KMS-11 (cell line): ENCODE results near the gene DNAJC4.

Experiments used
- H2AFZ ChIP-seq: fragments of 200-600 bp; sonication (generic); 2 replicates; pipeline ENCODE4 v1.6.1; 2016; ENCODE audit warnings: antibody characterized with exemption, mixed run types, low read depth
- H3K27ac ChIP-seq: fragments of 200-600 bp; sonication (generic); 2 replicates; pipeline ENCODE4 v1.6.1; 2016; ENCODE audit warnings: mild to moderate bottlenecking, mixed run types
- H3K27me3 ChIP-seq: fragments of 200-600 bp; sonication (generic); 2 replicates; pipeline ENCODE4 v1.6.1; 2017; ENCODE audit warnings: mild to moderate bottlenecking, low read depth, mixed run types, moderate library complexity; ENCODE audit not compliant: insufficient read depth
- H3K36me3 ChIP-seq: fragments of 200-600 bp; sonication (generic); 2 replicates; pipeline ENCODE4 v1.6.1; 2017; ENCODE audit warnings: mild to moderate bottlenecking, mixed run types; ENCODE audit not compliant: insufficient read depth
- H3K4me1 ChIP-seq: fragments of 200-600 bp; sonication (generic); 2 replicates; pipeline ENCODE4 v1.6.1; 2016; ENCODE audit warnings: mild to moderate bottlenecking, low read depth, mixed run types; ENCODE audit not compliant: poor library complexity, severe bottlenecking
- H3K4me2 ChIP-seq: fragments of 200-600 bp; sonication (generic); 2 replicates; pipeline ENCODE4 v1.7.0; 2016; ENCODE audit warnings: mild to moderate bottlenecking, mixed run types
- H3K4me3 ChIP-seq: fragments of 200-600 bp; sonication (generic); IDR thresholded peaks from 2 replicates; pipeline ENCODE4 v1.6.1; 2017; ENCODE audit warnings: low read depth, low read length, mixed read lengths; ENCODE audit not compliant: insufficient read depth
- H3K79me2 ChIP-seq: fragments of 200-600 bp; sonication (generic); 2 replicates; pipeline ENCODE4 v1.6.1; 2016; ENCODE audit warnings: low read depth, mixed run types; ENCODE audit not compliant: insufficient read depth
- H3K9ac ChIP-seq: fragments of 200-600 bp; sonication (generic); 2 replicates; pipeline ENCODE4 v1.6.1; 2016; ENCODE audit warnings: mild to moderate bottlenecking, mixed run types
- H4K20me1 ChIP-seq: fragments of 200-600 bp; sonication (generic); 2 replicates; pipeline ENCODE4 v1.6.1; 2016; ENCODE audit warnings: mild to moderate bottlenecking, mixed run types; ENCODE audit not compliant: insufficient read depth
- CTCF ChIP-seq: fragments of 200-600 bp; sonication (generic); conservative IDR thresholded peaks from 2 replicates; pipeline ENCODE4 v1.6.1; 2017; ENCODE audit warnings: low read depth, mild to moderate bottlenecking, antibody characterized with exemption, low read length, moderate library complexity, mixed read lengths

DNAJC4 gene

DNA sequence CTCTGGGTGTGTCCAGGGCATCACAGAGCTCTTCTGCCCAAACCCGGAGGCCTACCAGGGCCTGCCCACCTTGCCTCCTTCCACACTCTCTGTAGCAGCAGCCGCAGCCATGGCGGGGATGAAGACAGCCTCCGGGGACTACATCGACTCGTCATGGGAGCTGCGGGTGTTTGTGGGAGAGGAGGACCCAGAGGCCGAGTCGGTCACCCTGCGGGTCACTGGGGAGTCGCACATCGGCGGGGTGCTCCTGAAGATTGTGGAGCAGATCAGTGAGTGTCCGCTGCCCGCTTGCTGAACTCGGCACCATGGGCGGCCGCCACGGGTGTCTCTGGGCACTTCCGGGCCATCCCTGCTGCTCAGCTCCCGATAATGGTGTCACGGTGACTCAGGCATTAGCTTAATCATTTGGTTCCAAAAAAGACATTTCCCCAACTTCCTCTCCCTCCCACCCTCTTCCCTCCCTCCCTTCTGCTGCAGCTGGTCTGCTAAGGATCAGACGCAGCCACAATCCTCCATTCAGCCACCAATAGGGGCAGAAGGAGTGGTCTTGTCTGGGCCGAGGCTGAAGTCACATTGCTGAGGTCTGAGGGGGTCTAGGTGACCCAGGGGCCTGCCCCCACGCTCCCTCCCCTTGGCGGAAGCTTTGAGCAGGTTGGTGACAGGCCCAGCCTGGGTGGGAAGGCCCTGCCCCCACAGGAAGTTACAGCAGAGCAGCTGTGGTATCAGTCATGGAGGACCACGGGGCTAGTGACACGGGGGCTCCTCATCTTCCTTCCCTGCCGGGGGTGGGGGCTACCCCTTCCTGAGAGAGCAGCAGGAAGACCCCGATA is 22.9 kb upstream of the DNAJC4 start:
- H3K27me3 ChIP-seq = no peaks in the 10 kb centered on the region
- peak overlapping the region; percentile 84 for H3K4me2 ChIP-seq
- TF ChIP-seq CTCF = no peak
- no peaks in the 10 kb centered on the region; the same call in 1 of the 2 replicates for H3K36me3 ChIP-seq
- H3K9ac ChIP-seq = peak overlapping the region; percentile 71
- peak overlapping the region; percentile 58 for H3K27ac ChIP-seq
- 0 out of 2 replicates have a peak, but pooled peaks cover 6% of the 10 kb centered on the region for H4K20me1 ChIP-seq
- peak overlapping the region; percentile 21; the same call in 1 of the 2 replicates for H2AFZ ChIP-seq
- H3K79me2 ChIP-seq = no peaks in the 10 kb centered on the region; the same call in 1 of the 2 replicates
- peaks cover 40% of the 10 kb centered on the region for H3K4me1 ChIP-seq
- no peak overlapping the region for H3K4me3 ChIP-seq

DNA sequence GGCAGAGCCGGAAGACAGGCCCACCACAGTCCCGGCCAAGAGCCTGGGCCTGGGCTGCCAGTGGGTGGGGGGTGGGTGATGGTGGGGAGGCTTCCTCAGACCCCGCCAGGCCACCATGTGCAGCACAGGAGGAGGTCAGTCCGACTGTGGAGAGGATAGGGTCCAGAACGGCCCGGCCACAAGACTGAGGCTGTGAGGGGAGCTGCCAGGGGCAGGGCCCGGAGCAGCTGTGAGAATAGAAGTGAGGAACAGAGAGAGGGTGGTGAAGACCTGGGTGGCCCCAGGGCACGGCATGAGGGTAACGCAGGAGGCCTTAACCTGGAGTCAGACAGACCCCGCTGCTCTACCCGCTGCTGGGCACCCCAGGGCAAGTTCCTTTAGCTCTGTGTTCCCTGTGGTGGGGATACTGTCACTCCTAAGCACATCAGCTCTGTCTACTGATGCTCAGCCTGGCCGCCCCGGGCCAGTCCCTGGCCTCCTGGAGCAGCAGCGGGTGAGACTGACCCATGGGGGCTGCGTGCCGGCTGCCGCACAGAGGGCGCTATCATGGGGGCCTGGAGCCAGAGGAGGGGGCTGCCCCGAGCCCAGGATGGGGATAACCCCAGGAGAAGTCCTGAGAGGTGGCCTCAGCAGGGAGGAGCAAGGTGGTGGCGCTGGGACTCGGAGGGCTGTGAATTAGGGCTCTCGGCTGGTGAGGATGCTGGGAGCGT is 22.1 kb upstream of the DNAJC4 start:
- H3K4me1 ChIP-seq = peaks cover 32% of the 10 kb centered on the region
- H4K20me1 ChIP-seq = 0 out of 2 replicates have a peak, but pooled peaks cover 6% of the 10 kb centered on the region
- no peak overlapping the region for H2AFZ ChIP-seq
- no peak for TF ChIP-seq CTCF
- H3K36me3 ChIP-seq = no peaks in the 10 kb centered on the region; the same call in 1 of the 2 replicates
- H3K9ac ChIP-seq = peak overlapping the region; percentile 71; the same call in 1 of the 2 replicates
- no peak overlapping the region for H3K4me3 ChIP-seq
- H3K4me2 ChIP-seq = peak overlapping the region; percentile 84
- H3K79me2 ChIP-seq = no peaks in the 10 kb centered on the region; the same call in 1 of the 2 replicates
- peak overlapping the region; percentile 58; the same call in 1 of the 2 replicates for H3K27ac ChIP-seq
- no peaks in the 10 kb centered on the region for H3K27me3 ChIP-seq

DNA sequence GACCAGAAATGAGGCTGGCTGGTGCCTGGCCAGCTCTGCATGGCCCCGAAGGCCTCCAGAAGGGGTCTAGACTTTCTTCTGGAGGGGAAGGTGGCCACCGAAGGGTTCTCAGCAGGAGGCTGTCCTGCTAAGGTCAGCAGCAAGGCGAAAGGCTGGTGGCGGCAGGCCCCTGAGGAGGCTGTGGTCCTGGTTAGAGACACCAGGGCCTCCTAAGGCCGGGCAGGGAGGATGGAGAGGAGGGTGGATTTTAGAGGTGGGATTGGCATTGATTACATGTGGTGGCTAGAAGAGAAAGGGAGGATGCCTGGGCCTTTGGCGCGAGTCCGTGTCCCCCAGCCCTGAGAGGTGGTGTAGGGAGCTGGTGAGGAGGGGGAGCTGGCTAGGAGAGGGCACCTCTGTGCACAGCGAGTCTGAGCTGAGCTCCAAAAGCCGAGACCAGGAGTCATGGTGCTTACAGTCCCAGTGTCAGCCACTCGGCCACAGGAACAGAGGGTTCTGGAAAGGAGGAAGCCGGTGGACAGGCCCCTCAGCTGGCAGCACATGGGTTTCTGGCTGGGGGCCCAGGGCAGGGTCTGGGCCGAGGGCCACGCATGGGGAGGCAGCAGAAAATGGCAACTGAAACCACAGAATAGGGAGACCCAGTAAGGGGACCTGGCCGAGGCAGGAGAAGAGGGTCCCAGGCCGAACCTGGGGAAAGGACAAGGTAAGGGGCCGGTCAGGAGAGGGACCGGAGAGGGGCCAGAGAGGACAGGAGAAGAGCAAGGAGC is 21.4 kb upstream of the DNAJC4 start:
- Histone ChIP-seq H3K27me3 (no peaks in the 10 kb centered on the region), H3K4me2 (no peak overlapping the region), H3K79me2 (no peaks in the 10 kb centered on the region; the same call in 1 of the 2 replicates), H3K4me1 (peaks cover 25% of the 10 kb centered on the region), H3K9ac (no peak overlapping the region), H3K36me3 (no peaks in the 10 kb centered on the region), H3K27ac (no peak overlapping the region), H2AFZ (no peak overlapping the region), H4K20me1 (0 out of 2 replicates have a peak, but pooled peaks cover 3% of the 10 kb centered on the region), H3K4me3 (no peak overlapping the region)
- no peak for TF ChIP-seq CTCF

GRCh38 chr11:64209563-64209843 is 20.8 kb upstream of the DNAJC4 start:
- peaks cover 19% of the 10 kb centered on the region for H3K4me1 ChIP-seq
- no peaks in the 10 kb centered on the region for H3K27me3 ChIP-seq
- no peak overlapping the region for H3K4me3 ChIP-seq
- no peak overlapping the region for H3K4me2 ChIP-seq
- no peaks in the 10 kb centered on the region for H4K20me1 ChIP-seq
- H3K79me2 ChIP-seq = no peaks in the 10 kb centered on the region; the same call in 1 of the 2 replicates
- no peak overlapping the region for H3K9ac ChIP-seq
- H3K27ac ChIP-seq = no peak overlapping the region
- TF ChIP-seq CTCF = no peak
- H3K36me3 ChIP-seq = no peaks in the 10 kb centered on the region
- H2AFZ ChIP-seq = no peak overlapping the region
